Measurements from ENCODE around the gene RPS29.
"Not testable (repeated sequence)": the region's sequence is repeated elsewhere in the genome, so short reads cannot be mapped to it uniquely, and the experiment has no call there.

The RPS29 gene

DNA sequence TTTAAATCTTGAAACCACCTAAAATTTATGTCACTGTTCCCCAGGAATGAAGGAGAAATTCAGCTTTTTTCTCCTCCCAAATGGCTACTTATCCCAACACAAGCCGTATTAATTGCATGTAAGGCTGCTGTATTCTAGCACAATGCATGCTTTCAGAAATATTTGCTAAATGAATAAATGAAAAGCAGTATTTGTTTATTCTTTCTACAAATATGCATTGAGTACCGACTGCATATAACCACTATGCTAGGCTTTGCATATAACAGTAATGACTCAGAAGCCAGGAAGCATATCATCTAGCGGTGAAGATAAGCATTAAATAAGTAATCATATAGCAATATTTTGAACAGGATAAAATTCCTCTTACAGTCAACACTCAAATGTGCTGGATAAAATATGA, 6.8 kb upstream of the RPS29 start:
- no peak overlapping the region for H3K27ac ChIP-seq (ENCODE audit: low read depth, low read length)
- H3K36me3 ChIP-seq (ENCODE audit: insufficient read depth, low read length), result no peaks in the 10 kb centered on the region
- H3K4me3 ChIP-seq (ENCODE audit: low read depth in 1 of 2, low read length in 2 of 2), result no peak overlapping the region
- no peaks in the 10 kb centered on the region for H3K9me3 ChIP-seq (ENCODE audit: low read length)
- no peak overlapping the region for H3K9ac ChIP-seq (ENCODE audit: low read length)
- H3K4me1 ChIP-seq (ENCODE audit: insufficient read depth, low read length), result peaks cover 8% of the 10 kb centered on the region
- H3K27me3 ChIP-seq (ENCODE audit: control insufficient read depth in 1 of 2, insufficient read depth in 2 of 2, low read length in 2 of 2), result no peaks in the 10 kb centered on the region

DNA sequence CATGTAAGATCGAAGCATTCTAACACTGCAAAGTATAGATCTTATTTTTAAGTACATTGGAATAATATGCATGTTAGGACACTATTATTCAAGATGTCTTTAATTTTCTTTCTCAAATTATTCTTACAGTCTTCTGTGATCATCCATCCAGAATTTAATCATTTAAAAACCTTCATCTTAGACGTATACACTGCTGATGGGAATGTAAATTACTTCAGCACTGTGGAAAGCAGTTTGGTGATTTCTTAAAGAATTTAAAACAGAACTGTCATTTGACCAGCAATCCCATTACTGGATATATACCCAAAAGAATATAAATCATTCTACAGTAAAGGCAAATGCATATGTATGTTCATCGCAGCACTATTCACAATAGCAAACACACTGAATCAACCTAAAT, 3.2 kb upstream of the RPS29 start:
- Histone ChIP-seq H3K9ac (ENCODE audit: low read length) (no peak overlapping the region), H3K27me3 (ENCODE audit: control insufficient read depth in 1 of 2, insufficient read depth in 2 of 2, low read length in 2 of 2) (no peaks in the 10 kb centered on the region), H3K4me1 (ENCODE audit: insufficient read depth, low read length) (peaks cover 8% of the 10 kb centered on the region), H3K36me3 (ENCODE audit: insufficient read depth, low read length) (no peaks in the 10 kb centered on the region), H3K27ac (ENCODE audit: low read depth, low read length) (no peak overlapping the region), H3K9me3 (ENCODE audit: low read length) (no peaks in the 10 kb centered on the region), H3K4me3 (ENCODE audit: low read depth in 1 of 2, low read length in 2 of 2) (no peak overlapping the region)

DNA sequence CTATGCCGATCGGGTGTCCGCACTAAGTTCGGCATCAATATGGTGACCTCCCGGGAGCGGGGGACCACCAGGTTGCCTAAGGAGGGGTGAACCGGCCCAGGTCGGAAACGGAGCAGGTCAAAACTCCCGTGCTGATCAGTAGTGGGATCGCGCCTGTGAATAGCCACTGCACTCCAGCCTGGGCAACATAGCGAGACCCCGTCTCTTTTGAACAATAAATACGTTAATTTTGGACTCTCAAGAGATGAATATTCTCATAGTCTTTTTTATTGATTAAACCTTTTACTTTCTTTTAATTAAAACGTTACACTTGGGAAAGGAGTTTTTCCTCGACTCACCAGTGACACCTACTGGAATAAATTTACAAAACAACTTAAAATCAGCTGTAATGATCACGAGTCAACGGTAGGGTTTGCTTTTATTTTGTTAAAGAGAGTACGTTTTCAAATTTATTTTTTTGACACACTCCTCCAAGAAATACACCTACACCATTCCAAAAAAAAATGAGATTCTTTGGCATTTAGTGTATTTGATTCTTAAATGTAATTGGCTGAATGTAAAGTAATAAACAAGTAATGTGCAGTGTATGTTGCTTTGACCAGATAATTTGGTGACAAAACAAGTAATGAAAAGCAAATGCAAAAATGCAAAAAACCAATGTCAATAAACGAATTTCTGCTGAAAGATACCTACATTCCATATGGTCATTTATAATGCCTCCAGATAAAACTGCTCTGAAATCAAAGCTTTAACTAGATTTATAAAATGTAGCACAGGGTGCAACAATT, 687 bp upstream of the RPS29 start:
- Histone ChIP-seq H3K27me3 (ENCODE audit: control insufficient read depth in 1 of 2, insufficient read depth in 2 of 2, low read length in 2 of 2) (no peaks in the 10 kb centered on the region), H3K4me3 (ENCODE audit: low read depth in 1 of 2, low read length in 2 of 2) (peak overlapping the region; percentile 67 to 89), H3K9me3 (ENCODE audit: low read length) (no peaks in the 10 kb centered on the region), H3K9ac (ENCODE audit: low read length) (peak overlapping the region; percentile 87), H3K4me1 (ENCODE audit: insufficient read depth, low read length) (peaks cover 15% of the 10 kb centered on the region), H3K36me3 (ENCODE audit: insufficient read depth, low read length) (peaks cover 20% of the 10 kb centered on the region), H3K27ac (ENCODE audit: low read depth, low read length) (peak overlapping the region; percentile 86)

DNA sequence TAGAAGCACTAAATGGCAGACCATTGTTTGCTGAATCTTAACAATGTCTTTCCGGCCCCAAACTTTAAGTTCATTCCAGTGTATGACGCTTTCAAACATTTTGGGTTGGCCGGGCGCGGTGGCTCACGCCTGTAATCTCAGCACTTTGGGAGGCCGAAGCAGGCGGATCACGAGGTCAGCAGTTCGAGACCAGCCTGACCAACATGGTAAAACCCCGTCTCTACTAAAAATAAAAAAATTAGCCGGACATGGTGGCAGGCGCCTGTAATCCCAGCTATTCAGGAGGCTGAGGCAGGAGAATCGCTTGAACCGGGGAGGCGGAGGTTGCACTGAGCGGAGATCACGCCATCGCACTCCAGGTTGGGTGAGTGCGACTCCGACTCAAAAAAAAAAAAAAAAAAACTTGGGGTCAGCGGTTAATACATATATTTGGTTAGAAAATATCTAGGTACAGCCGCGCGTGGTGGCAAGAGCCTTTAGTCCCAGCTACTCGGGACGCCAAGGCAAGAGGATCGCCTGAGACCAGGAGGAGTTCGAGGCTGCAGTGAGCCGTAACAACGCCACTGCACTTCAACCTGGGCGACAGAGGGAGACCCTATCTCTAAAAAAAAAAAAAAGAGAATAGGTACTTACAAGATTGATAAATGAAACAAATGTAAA, 1.1 kb downstream of the RPS29 start:
- Histone ChIP-seq H3K36me3 (ENCODE audit: insufficient read depth, low read length) (peaks cover 22% of the 10 kb centered on the region), H3K27ac (ENCODE audit: low read depth, low read length) (peak overlapping the region; percentile 86), H3K9ac (ENCODE audit: low read length) (peak overlapping the region; percentile 87), H3K4me1 (ENCODE audit: insufficient read depth, low read length) (peaks cover 15% of the 10 kb centered on the region), H3K4me3 (ENCODE audit: low read depth in 1 of 2, low read length in 2 of 2) (peak overlapping the region; percentile 67 to 89)
- not testable (repeated sequence) for H3K27me3 ChIP-seq (ENCODE audit: control insufficient read depth in 1 of 2, insufficient read depth in 2 of 2, low read length in 2 of 2); H3K9me3 ChIP-seq (ENCODE audit: low read length)

DNA sequence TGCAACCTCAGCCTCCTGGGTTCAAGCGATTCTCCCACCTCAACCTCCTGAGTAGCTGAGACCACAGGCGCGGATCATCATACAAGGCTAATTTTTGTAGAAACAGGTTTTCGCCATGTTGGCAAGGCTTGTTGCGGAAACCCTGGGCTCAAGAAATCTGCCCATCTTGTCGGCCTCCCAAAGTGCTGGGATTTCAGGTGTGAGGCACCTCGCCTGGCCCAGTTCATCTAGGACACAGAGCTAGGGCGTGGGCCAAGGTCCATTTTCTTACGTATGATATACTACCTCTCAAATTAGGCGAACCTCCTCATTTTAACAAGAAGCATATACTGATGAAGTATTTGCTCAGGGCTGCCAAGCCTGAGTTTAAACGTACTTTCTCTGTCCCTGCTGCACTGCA, 2.1 kb downstream of the RPS29 start:
- H3K4me1 ChIP-seq (ENCODE audit: insufficient read depth, low read length), result peaks cover 15% of the 10 kb centered on the region
- no peak overlapping the region for H3K9ac ChIP-seq (ENCODE audit: low read length)
- H3K27me3 ChIP-seq (ENCODE audit: control insufficient read depth in 1 of 2, insufficient read depth in 2 of 2, low read length in 2 of 2), result no peaks in the 10 kb centered on the region
- H3K9me3 ChIP-seq (ENCODE audit: low read length), result no peaks in the 10 kb centered on the region
- no peak overlapping the region for H3K4me3 ChIP-seq (ENCODE audit: low read depth in 1 of 2, low read length in 2 of 2)
- H3K36me3 ChIP-seq (ENCODE audit: insufficient read depth, low read length), result peaks cover 22% of the 10 kb centered on the region
- no peak overlapping the region for H3K27ac ChIP-seq (ENCODE audit: low read depth, low read length)

DNA sequence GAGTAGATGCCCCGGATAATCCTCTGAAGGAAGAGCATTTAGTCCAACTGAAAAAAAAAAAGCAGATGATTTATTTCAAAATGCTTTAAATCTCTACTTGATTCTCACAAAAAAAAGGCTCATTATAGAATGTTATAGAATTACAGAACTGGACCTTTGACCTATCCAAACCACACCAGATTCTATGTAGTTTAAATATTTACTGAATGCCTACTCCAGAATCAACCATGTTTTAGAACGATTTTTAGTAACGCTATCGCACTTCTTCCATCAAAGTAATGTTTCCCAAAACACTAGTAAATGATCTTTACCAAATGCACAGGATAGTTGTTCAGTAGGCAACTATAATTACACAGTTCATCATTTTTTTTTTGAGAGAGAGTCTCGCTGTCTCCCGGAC, 2.6 kb downstream of the RPS29 start:
- no peaks in the 10 kb centered on the region for H3K27me3 ChIP-seq (ENCODE audit: control insufficient read depth in 1 of 2, insufficient read depth in 2 of 2, low read length in 2 of 2)
- H3K27ac ChIP-seq (ENCODE audit: low read depth, low read length), result no peak overlapping the region
- H3K4me3 ChIP-seq (ENCODE audit: low read depth in 1 of 2, low read length in 2 of 2), result no peak overlapping the region
- H3K4me1 ChIP-seq (ENCODE audit: insufficient read depth, low read length), result peaks cover 15% of the 10 kb centered on the region
- no peaks in the 10 kb centered on the region for H3K9me3 ChIP-seq (ENCODE audit: low read length)
- H3K9ac ChIP-seq (ENCODE audit: low read length), result no peak overlapping the region
- H3K36me3 ChIP-seq (ENCODE audit: insufficient read depth, low read length), result peaks cover 22% of the 10 kb centered on the region

DNA sequence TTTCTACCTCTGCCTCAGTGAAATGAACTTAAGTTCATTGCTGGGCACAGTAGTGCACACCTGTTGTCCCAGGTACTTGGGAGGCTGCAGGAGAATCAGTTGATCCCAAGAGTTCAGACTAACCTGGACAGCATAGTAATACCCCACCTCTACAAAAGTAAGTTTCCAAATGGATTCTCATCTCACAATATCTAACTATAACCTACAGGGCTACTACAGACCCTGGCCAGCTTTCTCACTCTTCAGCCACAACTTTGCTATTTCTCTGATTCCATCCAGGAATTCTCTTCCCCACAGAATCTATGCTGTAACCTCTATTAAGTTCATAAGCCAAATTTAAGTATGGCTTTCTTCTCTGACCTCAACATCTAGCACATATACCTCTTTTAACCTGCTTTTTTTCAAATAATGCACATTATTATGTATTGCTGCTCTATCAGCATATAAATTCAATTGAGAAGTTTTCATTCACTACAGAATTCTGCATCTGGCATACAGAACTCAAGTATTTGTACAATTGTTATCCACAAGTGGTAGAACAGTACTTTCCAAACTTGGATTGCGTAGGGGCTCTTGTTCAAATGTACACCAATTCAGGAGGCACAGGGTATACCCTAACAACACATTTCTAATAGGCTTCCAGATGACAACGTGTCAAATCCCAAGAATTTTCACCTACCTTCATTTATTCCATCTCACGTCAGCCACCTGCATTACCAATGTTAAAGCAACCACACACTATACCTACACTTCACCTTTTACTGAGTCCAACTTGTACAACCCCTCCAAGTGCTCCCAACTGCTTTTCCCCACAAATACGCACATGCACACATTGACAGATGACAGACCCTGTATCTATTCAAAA, 3.8 kb downstream of the RPS29 start:
- Histone ChIP-seq H3K4me3 (ENCODE audit: low read depth in 1 of 2, low read length in 2 of 2) (no peak overlapping the region), H3K9ac (ENCODE audit: low read length) (no peak overlapping the region), H3K9me3 (ENCODE audit: low read length) (no peaks in the 10 kb centered on the region), H3K36me3 (ENCODE audit: insufficient read depth, low read length) (peaks cover 22% of the 10 kb centered on the region), H3K27ac (ENCODE audit: low read depth, low read length) (no peak overlapping the region), H3K4me1 (ENCODE audit: insufficient read depth, low read length) (peaks cover 15% of the 10 kb centered on the region), H3K27me3 (ENCODE audit: control insufficient read depth in 1 of 2, insufficient read depth in 2 of 2, low read length in 2 of 2) (no peaks in the 10 kb centered on the region)

DNA sequence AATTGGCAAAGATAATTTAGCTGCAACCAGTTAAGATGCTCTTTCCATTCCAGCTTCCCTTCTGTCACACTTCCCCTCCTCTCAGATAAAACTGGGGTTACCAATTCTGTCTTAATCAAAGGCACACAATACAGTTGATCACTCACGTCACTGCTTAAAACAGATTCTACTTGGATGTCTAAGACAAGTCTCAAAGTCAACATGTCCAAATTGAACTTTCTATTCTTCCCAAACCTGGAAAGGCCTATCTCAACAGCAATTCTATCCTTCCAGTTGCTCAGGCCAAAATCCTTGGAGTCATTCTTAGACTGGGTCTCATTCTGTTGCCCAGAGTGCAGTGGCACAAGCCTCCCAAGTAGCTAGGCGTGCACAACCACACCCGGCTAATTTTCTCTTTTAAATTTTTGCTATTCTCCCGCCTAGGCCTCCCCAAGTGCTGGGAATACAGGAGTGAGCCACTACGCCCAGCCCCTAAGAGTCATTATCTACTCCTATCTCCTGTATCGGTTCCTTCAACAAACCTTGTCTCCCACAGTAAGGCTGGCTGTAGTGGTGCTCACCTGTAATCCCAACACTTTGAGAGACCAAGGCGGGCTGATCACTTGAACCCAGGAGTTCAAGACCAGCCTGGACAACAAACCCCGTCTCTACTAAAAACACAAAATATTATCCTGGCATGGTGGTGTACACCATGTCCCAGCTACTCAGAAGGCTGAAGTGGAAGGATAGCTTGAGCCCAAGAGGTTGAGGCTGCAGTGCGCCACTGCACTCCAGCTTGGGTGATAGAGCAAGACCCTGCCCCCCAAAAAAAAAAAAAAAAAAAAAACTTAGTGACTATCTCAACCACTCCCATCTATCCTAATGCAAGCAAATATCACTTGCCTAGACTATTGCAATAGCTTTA, 4.7 kb downstream of the RPS29 start:
- Histone ChIP-seq H3K9me3 (ENCODE audit: low read length) (no peaks in the 10 kb centered on the region), H3K9ac (ENCODE audit: low read length) (no peak overlapping the region), H3K36me3 (ENCODE audit: insufficient read depth, low read length) (peaks cover 26% of the 10 kb centered on the region), H3K27me3 (ENCODE audit: control insufficient read depth in 1 of 2, insufficient read depth in 2 of 2, low read length in 2 of 2) (no peaks in the 10 kb centered on the region), H3K27ac (ENCODE audit: low read depth, low read length) (no peak overlapping the region), H3K4me1 (ENCODE audit: insufficient read depth, low read length) (peaks cover 15% of the 10 kb centered on the region), H3K4me3 (ENCODE audit: low read depth in 1 of 2, low read length in 2 of 2) (no peak overlapping the region)

DNA sequence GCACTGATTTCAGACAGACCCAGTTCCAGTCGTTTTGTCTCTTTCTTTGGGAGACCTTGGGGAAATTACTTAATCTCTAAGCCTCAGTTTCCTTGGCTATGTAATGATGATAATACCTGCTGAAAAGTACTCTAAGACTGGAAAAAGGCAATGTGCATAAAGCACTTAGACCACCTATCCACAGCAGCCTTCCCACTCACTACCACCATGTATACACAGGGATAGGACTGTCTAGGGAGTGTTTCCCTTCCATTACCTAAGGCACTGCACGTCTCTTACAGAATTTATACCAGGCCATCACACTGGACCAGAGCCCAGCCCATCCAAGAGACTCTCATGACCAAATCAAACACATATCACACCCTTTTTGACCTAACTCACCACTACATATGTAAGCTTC, 6.3 kb downstream of the RPS29 start:
- H3K4me3 ChIP-seq (ENCODE audit: low read depth in 1 of 2, low read length in 2 of 2), result no peak overlapping the region

DNA sequence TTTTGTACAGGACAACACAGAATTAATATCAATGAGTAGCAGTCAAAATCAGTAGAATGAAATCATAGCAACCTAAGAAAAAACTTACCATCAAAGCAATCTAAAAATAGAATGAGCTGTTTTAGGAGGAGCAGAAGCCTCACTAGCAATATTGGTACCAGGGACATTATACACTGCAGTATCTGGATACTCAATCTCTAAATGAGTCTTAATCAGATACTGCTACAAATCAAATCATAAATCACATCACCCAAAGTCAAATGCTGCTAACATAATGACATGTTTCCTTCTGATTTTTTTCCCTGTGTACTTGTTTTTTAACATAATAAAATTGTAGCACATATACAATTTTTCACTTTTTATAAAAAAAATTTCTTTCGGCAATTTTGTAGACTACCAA, 8.0 kb downstream of the RPS29 start:
- Histone ChIP-seq H3K27ac (ENCODE audit: low read depth, low read length) (no peak overlapping the region), H3K9ac (ENCODE audit: low read length) (no peak overlapping the region), H3K4me1 (ENCODE audit: insufficient read depth, low read length) (no peaks in the 10 kb centered on the region), H3K36me3 (ENCODE audit: insufficient read depth, low read length) (peaks cover 20% of the 10 kb centered on the region), H3K4me3 (ENCODE audit: low read depth in 1 of 2, low read length in 2 of 2) (no peak overlapping the region), H3K27me3 (ENCODE audit: control insufficient read depth in 1 of 2, insufficient read depth in 2 of 2, low read length in 2 of 2) (no peaks in the 10 kb centered on the region), H3K9me3 (ENCODE audit: low read length) (no peaks in the 10 kb centered on the region)

More for the DNA sequence above, 6.3 kb downstream of the RPS29 start:
- Histone ChIP-seq H3K9me3 (ENCODE audit: low read length) (no peaks in the 10 kb centered on the region), H3K36me3 (ENCODE audit: insufficient read depth, low read length) (peaks cover 29% of the 10 kb centered on the region), H3K4me1 (ENCODE audit: insufficient read depth, low read length) (peaks cover 9% of the 10 kb centered on the region), H3K27ac (ENCODE audit: low read depth, low read length) (no peak overlapping the region), H3K27me3 (ENCODE audit: control insufficient read depth in 1 of 2, insufficient read depth in 2 of 2, low read length in 2 of 2) (no peaks in the 10 kb centered on the region), H3K9ac (ENCODE audit: low read length) (no peak overlapping the region)
